GM18861 (cell line): ENCODE measurements around the gene CPM.

ENCODE experiments used
- ATAC-seq: cut with Tn5 transposase; IDR thresholded peaks from one replicate; pipeline ENCODE4 v1.9.1; 2021; ENCODE audit not compliant: unreplicated experiment

Gene CPM

GRCh38 chr12:68882251-68882964 lies 50.6 kb downstream of the CPM start:
- ATAC-seq, result no peak

GRCh38 chr12:68880660-68881325 lies 52.2 kb downstream of the CPM start:
- ATAC-seq, result no peak

GRCh38 chr12:68878846-68879245 lies 54.1 kb downstream of the CPM start:
- no peak for ATAC-seq

GRCh38 chr12:68878283-68878682 lies 54.7 kb downstream of the CPM start:
- ATAC-seq, result no peak

- ATAC-seq, result no peak
Measured at GRCh38 chr12:68877583-68877982, 55.4 kb downstream of the CPM start.

- ATAC-seq, result no peak
Measured at GRCh38 chr12:68876461-68876860, 56.5 kb downstream of the CPM start.

- no peak for ATAC-seq
Measured at GRCh38 chr12:68873316-68873715, 59.7 kb downstream of the CPM start.

- peak; percentile 77 for ATAC-seq
Measured at GRCh38 chr12:68871921-68872320, 61.0 kb downstream of the CPM start.

GRCh38 chr12:68871396-68871795 lies 61.6 kb downstream of the CPM start:
- no peak for ATAC-seq

- no peak for ATAC-seq
Measured at GRCh38 chr12:68870443-68870842, 62.5 kb downstream of the CPM start.

- no peak for ATAC-seq
Measured at GRCh38 chr12:68870011-68870410, 63.0 kb downstream of the CPM start.

- ATAC-seq, result no peak
Measured at GRCh38 chr12:68868043-68868790, 64.8 kb downstream of the CPM start.

- no peak for ATAC-seq
Measured at GRCh38 chr12:68867606-68868005, 65.4 kb downstream of the CPM start.

GRCh38 chr12:68866950-68867349 lies 66.0 kb downstream of the CPM start:
- no peak for ATAC-seq

GRCh38 chr12:68865399-68866164 lies 67.4 kb downstream of the CPM start:
- ATAC-seq, result no peak

- ATAC-seq, result no peak
Measured at GRCh38 chr12:68864604-68865003, 68.4 kb downstream of the CPM start.

GRCh38 chr12:68863886-68864454 lies 69.0 kb downstream of the CPM start:
- ATAC-seq, result peak; percentile 78

- no peak for ATAC-seq
Measured at GRCh38 chr12:68863109-68863770, 69.7 kb downstream of the CPM start.

- peak; percentile 54 for ATAC-seq
Measured at GRCh38 chr12:68861890-68862289, 71.1 kb downstream of the CPM start.

- no peak for ATAC-seq
Measured at GRCh38 chr12:68856510-68856909, 76.5 kb downstream of the CPM start.
